ENCODE data around the gene PPM1M.

- TF ChIP-seq CTCF (conservative IDR thresholded peaks at IDR 0.05 in 1 of 2, IDR thresholded peaks at IDR 0.05 in 1 of 2; ENCODE audit: low read depth in 1 of 2, low read length in 2 of 2) (no peak), EZH2 (IDR thresholded peaks at IDR 0.05; ENCODE audit: low read length, missing control alignments) (no peak)
Observed at GRCh38 chr3:52295671-52296208, 50.2 kb downstream of the PPM1M start.
